H9 (cell line): ENCODE data around the gene PDX1. TPM values are rescaled to one million over a fixed set of nuclear protein-coding genes. Genes with fewer than 3 reads are reported as not detected.
A peak's percentile ranks its signal among the peaks of the same experiment; 100 is the strongest.

Experiments
- DNase-seq: peaks from one replicate; pipeline ENCODE4 v3.0.0-alpha.2; 2017
- H2AFZ ChIP-seq: one replicate; pipeline ENCODE4 v1.6.1; 2013; ENCODE audit warnings: mild to moderate bottlenecking, low read length, control low read depth, moderate library complexity
- H2AK5ac ChIP-seq: 2 replicates; pipeline ENCODE4 v1.6.1; 2013; ENCODE audit warnings: low read length, control low read depth, mixed read lengths; ENCODE audit not compliant: insufficient read length
- H2BK120ac ChIP-seq: one replicate; pipeline ENCODE4 v1.6.1; 2013; ENCODE audit warnings: low read depth, mild to moderate bottlenecking, low read length, control low read depth, inconsistent platforms; ENCODE audit not compliant: poor library complexity, severe bottlenecking
- H2BK12ac ChIP-seq: 2 replicates; pipeline ENCODE4 v1.6.1; 2013; ENCODE audit warnings: low read length, control low read depth, mixed read lengths, low read depth; ENCODE audit not compliant: insufficient read length
- H2BK15ac ChIP-seq: 2 replicates; pipeline ENCODE4 v1.6.1; 2013; ENCODE audit warnings: low read depth, low read length, control low read depth
- H2BK20ac ChIP-seq: one replicate; pipeline ENCODE4 v1.6.1; 2013; ENCODE audit warnings: low read depth, mild to moderate bottlenecking, low read length, control low read depth, inconsistent platforms; ENCODE audit not compliant: poor library complexity, severe bottlenecking
- H2BK5ac ChIP-seq: 2 replicates; pipeline ENCODE4 v1.6.1; 2013; ENCODE audit warnings: low read length, control low read depth, mixed read lengths; ENCODE audit not compliant: insufficient read length
- H3K14ac ChIP-seq: 2 replicates; pipeline ENCODE4 v1.6.1; 2013; ENCODE audit warnings: low read length, control low read depth; ENCODE audit not compliant: insufficient read depth
- H3K18ac ChIP-seq: 2 replicates; pipeline ENCODE4 v1.6.1; 2013; ENCODE audit warnings: low read depth, mild to moderate bottlenecking, mixed read lengths, low read length, control low read depth; ENCODE audit not compliant: insufficient read length
- H3K23ac ChIP-seq: 2 replicates; pipeline ENCODE4 v1.6.1; 2013; ENCODE audit warnings: low read length, control low read depth, mixed read lengths, low read depth; ENCODE audit not compliant: insufficient read length
- H3K23me2 ChIP-seq: 2 replicates; pipeline ENCODE4 v1.6.1; 2013; ENCODE audit warnings: low read depth, mild to moderate bottlenecking, mixed read lengths, low read length, control low read depth; ENCODE audit not compliant: insufficient read length, poor library complexity, severe bottlenecking
- H3K27ac ChIP-seq: 2 replicates; pipeline ENCODE4 v1.5.1; 2013; ENCODE audit warnings: low read length, control low read depth, mixed read lengths, low read depth; ENCODE audit not compliant: insufficient read length
- H3K27me3 ChIP-seq: 2 replicates; pipeline ENCODE4 v1.6.1; 2013; ENCODE audit warnings: low read length, control low read depth, inconsistent platforms; ENCODE audit not compliant: insufficient read depth
- H3K4ac ChIP-seq: 2 replicates; pipeline ENCODE4 v1.6.1; 2013; ENCODE audit warnings: low read depth, mild to moderate bottlenecking, control low read depth, inconsistent platforms, low read length, moderate library complexity
- H3K4me1 ChIP-seq: 2 replicates; pipeline ENCODE4 v1.6.1; 2013; ENCODE audit warnings: low read length, control low read depth, inconsistent platforms; ENCODE audit not compliant: insufficient read depth
- H3K4me2 ChIP-seq: 2 replicates; pipeline ENCODE4 v1.6.1; 2013; ENCODE audit warnings: low read length, control low read depth, mixed read lengths; ENCODE audit not compliant: insufficient read length, insufficient read depth
- H3K56ac ChIP-seq: 2 replicates; pipeline ENCODE4 v1.6.1; 2013; ENCODE audit warnings: low read depth, mild to moderate bottlenecking, mixed read lengths, low read length, control low read depth; ENCODE audit not compliant: insufficient read length
- H3K79me1 ChIP-seq: 2 replicates; pipeline ENCODE4 v1.6.1; 2013; ENCODE audit warnings: low read depth, mild to moderate bottlenecking, moderate library complexity, low read length, control low read depth, inconsistent platforms; ENCODE audit not compliant: insufficient read depth, poor library complexity, severe bottlenecking
- H3K79me2 ChIP-seq: 2 replicates; pipeline ENCODE4 v1.6.1; 2013; ENCODE audit warnings: low read length, control low read depth, inconsistent platforms; ENCODE audit not compliant: insufficient read depth
- H3K9ac ChIP-seq: 2 replicates; pipeline ENCODE4 v1.6.1; 2013; ENCODE audit warnings: low read length, control low read depth, mixed read lengths; ENCODE audit not compliant: insufficient read length; ENCODE audit errors: extremely low read depth
- H3K9me3 ChIP-seq: one replicate; pipeline ENCODE4 v1.6.1; 2013; ENCODE audit warnings: low read depth, low read length, inconsistent platforms; ENCODE audit not compliant: control insufficient read depth
- H3T11ph ChIP-seq: one replicate; pipeline ENCODE4 v1.6.1; 2013; ENCODE audit warnings: mild to moderate bottlenecking, low read length, control low read depth, inconsistent platforms
- H4K20me1 ChIP-seq: one replicate; pipeline ENCODE4 v1.6.1; 2013; ENCODE audit not compliant: control insufficient read depth, insufficient read length, insufficient read depth
- H4K5ac ChIP-seq: 2 replicates; pipeline ENCODE4 v1.6.1; 2013; ENCODE audit warnings: low read depth, mild to moderate bottlenecking, mixed read lengths, low read length, control low read depth; ENCODE audit not compliant: insufficient read length
- H4K8ac ChIP-seq: replicated peaks from 2 replicates; pipeline ENCODE4 v1.6.1; 2013; ENCODE audit warnings: low read length, control low read depth, mixed read lengths, low read depth; ENCODE audit not compliant: insufficient read length
- H4K91ac ChIP-seq: 2 replicates; pipeline ENCODE4 v1.6.1; 2013; ENCODE audit warnings: low read depth, mild to moderate bottlenecking, moderate library complexity, mixed read lengths, low read length, control low read depth; ENCODE audit not compliant: insufficient read length
- H3K27ac Mint-ChIP-seq, 3 experiments: 2 replicates in 2 of 3; 3 replicates in 1 of 3; pipeline ENCODE4 v1.8.0; 2020 to 2021; ENCODE audit warnings: mixed read lengths in 3 of 3, mild to moderate bottlenecking in 1 of 3, moderate library complexity in 1 of 3
- H3K27me3 Mint-ChIP-seq: 2 replicates; pipeline ENCODE4 v1.8.0; 2021; ENCODE audit warnings: low read depth, mild to moderate bottlenecking, moderate library complexity, mixed read lengths
- H3K36me3 Mint-ChIP-seq, 3 experiments: 2 replicates in 2 of 3; 3 replicates in 1 of 3; pipeline ENCODE4 v1.8.0; 2020 to 2021; ENCODE audit warnings: low read depth in 3 of 3, mixed read lengths in 3 of 3; ENCODE audit not compliant: insufficient read depth in 1 of 3
- H3K4me1 Mint-ChIP-seq, 2 experiments: 2 replicates each; pipeline ENCODE4 v1.8.0; 2020; ENCODE audit warnings: mixed read lengths in 2 of 2
- H3K4me3 Mint-ChIP-seq, 2 experiments: 2 replicates in 1 of 2; 3 replicates in 1 of 2; pipeline ENCODE4 v1.8.0; 2020 to 2021; ENCODE audit warnings: mild to moderate bottlenecking in 2 of 2, mixed read lengths in 2 of 2, moderate library complexity in 1 of 2
- H3K9me3 Mint-ChIP-seq, 2 experiments: 2 replicates in 1 of 2; 3 replicates in 1 of 2; pipeline ENCODE4 v1.8.0; 2020; ENCODE audit warnings: mild to moderate bottlenecking in 2 of 2, mixed read lengths in 2 of 2, moderate library complexity in 1 of 2
- WGBS: extraction: QIAGEN DNeasy Blood & Tissue Kit; methylation state at CpG from one replicate; pipeline ENCODE4 v1.1.7; 2013; ENCODE audit warnings: missing lambda C conversion rate, low lambda C conversion rate, mixed read lengths; ENCODE audit not compliant: insufficient read length; ENCODE audit errors: extremely low coverage; 5-methylcytosine and 5-hydroxymethylcytosine counted together
- total RNA-seq: library from RNA; stranded (reverse); gene quantifications from 2 replicates; pipeline ENCODE4 v1.2.1, GENCODE V29; 2021
- TF ChIP-seq, protein P1 (sequence below): fragments of 200-600 bp; sonication (generic); conservative IDR thresholded peaks from 3 replicates; pipeline ENCODE4 v1.8.0; 2021; ENCODE audit warnings: antibody characterized with exemption, mild to moderate bottlenecking

The PDX1 gene
- total RNA-seq, 1 experiment from 2014 or later: not detected

DNA sequence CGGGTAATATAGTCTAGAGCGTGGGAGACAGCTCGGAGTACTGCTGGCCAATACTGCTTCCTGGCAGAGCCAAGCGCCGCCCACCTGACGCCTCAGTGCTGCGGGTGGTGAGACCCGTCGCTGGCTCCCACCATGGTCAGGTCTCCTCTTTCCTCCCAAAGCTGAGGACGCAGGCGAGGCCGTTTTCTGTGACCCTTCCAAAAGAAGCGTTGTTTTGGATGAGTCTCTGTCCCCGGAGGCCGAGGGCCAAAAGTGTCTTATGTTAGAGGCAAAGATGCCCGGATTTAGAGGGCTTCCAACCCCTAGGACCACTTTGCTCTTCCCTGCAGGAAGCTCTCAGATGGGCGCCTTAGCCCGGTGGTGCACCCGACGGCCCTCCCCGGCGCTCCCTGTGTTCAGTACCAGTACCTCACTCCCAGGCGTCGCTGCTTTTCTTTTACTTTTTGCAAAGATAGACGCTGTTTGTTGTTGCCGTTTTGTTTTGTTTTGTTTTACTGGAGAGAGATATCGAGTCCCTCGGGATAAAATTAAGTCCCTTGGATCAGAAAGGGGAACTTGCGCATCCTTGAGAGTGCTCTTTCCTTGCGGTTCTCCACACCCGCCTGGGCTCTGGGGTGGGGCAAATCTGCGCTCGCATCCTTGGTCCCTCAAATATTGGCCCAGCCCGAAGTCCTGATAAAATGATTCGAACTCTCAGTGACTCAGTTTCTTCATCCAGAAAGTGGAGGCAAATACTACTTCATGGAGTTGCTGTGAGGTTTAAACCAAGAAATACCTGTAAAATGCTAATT is 7.0 kb downstream of the PDX1 start:
- no peak overlapping the region for H2BK12ac ChIP-seq
- peak; percentile 60 for DNase-seq
- peak overlapping the region in 1 of 2 experiments; percentile 41; a peak in 1 of 5 replicates for H3K4me3 Mint-ChIP-seq
- H3K79me1 ChIP-seq: no peaks in the 10 kb centered on the region
- H4K8ac ChIP-seq: no peak overlapping the region
- H3K27ac ChIP-seq: no peak overlapping the region
- no peak overlapping the region for H4K91ac ChIP-seq
- H3K4me2 ChIP-seq: no peak overlapping the region
- peaks cover 98% of the 10 kb centered on the region for H3K27me3 ChIP-seq
- H3K9me3 ChIP-seq: no peaks in the 10 kb centered on the region
- no peak overlapping the region for H4K5ac ChIP-seq
- H2BK15ac ChIP-seq: no peak overlapping the region
- TF ChIP-seq, protein P1, sequence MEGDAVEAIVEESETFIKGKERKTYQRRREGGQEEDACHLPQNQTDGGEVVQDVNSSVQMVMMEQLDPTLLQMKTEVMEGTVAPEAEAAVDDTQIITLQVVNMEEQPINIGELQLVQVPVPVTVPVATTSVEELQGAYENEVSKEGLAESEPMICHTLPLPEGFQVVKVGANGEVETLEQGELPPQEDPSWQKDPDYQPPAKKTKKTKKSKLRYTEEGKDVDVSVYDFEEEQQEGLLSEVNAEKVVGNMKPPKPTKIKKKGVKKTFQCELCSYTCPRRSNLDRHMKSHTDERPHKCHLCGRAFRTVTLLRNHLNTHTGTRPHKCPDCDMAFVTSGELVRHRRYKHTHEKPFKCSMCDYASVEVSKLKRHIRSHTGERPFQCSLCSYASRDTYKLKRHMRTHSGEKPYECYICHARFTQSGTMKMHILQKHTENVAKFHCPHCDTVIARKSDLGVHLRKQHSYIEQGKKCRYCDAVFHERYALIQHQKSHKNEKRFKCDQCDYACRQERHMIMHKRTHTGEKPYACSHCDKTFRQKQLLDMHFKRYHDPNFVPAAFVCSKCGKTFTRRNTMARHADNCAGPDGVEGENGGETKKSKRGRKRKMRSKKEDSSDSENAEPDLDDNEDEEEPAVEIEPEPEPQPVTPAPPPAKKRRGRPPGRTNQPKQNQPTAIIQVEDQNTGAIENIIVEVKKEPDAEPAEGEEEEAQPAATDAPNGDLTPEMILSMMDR: no peak
- H2BK120ac ChIP-seq: no peak overlapping the region
- no peaks in the 10 kb centered on the region for H3K4me1 ChIP-seq
- H3K4ac ChIP-seq: no peak overlapping the region
- peaks cover 7 to 40% of the 10 kb centered on the region in 2 experiments for H3K4me1 Mint-ChIP-seq
- no peak overlapping the region for H3K18ac ChIP-seq
- peaks cover 99% of the 10 kb centered on the region for H3K27me3 Mint-ChIP-seq
- H3K9me3 Mint-ChIP-seq: peaks cover 6 to 9% of the 10 kb centered on the region in 2 experiments; a peak in 4 of 5 replicates
- no peak overlapping the region for H3K27ac Mint-ChIP-seq
- H2BK5ac ChIP-seq: no peak overlapping the region
- H3K23me2 ChIP-seq: no peaks in the 10 kb centered on the region
- no peak overlapping the region for H3K14ac ChIP-seq
- no peak overlapping the region for H3T11ph ChIP-seq
- H3K9ac ChIP-seq: no peak overlapping the region
- H3K56ac ChIP-seq: no peak overlapping the region
- no CpG with 5 or more reads among the region's 35 CpGs for WGBS
- H4K20me1 ChIP-seq: peaks cover 2% of the 10 kb centered on the region
- H3K23ac ChIP-seq: no peak overlapping the region
- H3K36me3 Mint-ChIP-seq: peaks cover 0 to 2% (median 0%) of the 10 kb centered on the region in 3 experiments; a peak in 1 of 7 replicates
- no peak overlapping the region for H2AK5ac ChIP-seq
- no peaks in the 10 kb centered on the region for H3K79me2 ChIP-seq
- no peak overlapping the region for H2BK20ac ChIP-seq
- H2AFZ ChIP-seq: no peak overlapping the region
